Right kidney (tissue), 9 donors: ENCODE data around the gene ADAMTS18.
"Not testable (repeated sequence)": the region's sequence is repeated elsewhere in the genome, so short reads cannot be mapped to it uniquely, and the experiment has no call there.

ENCODE experiments used
- DNase-seq: peaks from one replicate; pipeline ENCODE4 v3.0.0-alpha.2; 2016
- long read RNA-seq, 8 donors: transcript quantifications; one replicate each; lab custom pipeline, GENCODE V29; 2026

The ADAMTS18 gene, protein sequence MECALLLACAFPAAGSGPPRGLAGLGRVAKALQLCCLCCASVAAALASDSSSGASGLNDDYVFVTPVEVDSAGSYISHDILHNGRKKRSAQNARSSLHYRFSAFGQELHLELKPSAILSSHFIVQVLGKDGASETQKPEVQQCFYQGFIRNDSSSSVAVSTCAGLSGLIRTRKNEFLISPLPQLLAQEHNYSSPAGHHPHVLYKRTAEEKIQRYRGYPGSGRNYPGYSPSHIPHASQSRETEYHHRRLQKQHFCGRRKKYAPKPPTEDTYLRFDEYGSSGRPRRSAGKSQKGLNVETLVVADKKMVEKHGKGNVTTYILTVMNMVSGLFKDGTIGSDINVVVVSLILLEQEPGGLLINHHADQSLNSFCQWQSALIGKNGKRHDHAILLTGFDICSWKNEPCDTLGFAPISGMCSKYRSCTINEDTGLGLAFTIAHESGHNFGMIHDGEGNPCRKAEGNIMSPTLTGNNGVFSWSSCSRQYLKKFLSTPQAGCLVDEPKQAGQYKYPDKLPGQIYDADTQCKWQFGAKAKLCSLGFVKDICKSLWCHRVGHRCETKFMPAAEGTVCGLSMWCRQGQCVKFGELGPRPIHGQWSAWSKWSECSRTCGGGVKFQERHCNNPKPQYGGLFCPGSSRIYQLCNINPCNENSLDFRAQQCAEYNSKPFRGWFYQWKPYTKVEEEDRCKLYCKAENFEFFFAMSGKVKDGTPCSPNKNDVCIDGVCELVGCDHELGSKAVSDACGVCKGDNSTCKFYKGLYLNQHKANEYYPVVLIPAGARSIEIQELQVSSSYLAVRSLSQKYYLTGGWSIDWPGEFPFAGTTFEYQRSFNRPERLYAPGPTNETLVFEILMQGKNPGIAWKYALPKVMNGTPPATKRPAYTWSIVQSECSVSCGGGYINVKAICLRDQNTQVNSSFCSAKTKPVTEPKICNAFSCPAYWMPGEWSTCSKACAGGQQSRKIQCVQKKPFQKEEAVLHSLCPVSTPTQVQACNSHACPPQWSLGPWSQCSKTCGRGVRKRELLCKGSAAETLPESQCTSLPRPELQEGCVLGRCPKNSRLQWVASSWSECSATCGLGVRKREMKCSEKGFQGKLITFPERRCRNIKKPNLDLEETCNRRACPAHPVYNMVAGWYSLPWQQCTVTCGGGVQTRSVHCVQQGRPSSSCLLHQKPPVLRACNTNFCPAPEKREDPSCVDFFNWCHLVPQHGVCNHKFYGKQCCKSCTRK (N-terminal part only)
- long read RNA-seq, donor 1 = 0 reads
- long read RNA-seq, donor 2 = 0 reads
- long read RNA-seq, donor 3 = 0 reads
- long read RNA-seq, donor 4 = 0 reads
- long read RNA-seq, donor 5 = 0 reads
- long read RNA-seq, donor 6 = 0 reads
- long read RNA-seq, donor 7 = 0 reads
- long read RNA-seq, donor 8 = 0 reads

DNA sequence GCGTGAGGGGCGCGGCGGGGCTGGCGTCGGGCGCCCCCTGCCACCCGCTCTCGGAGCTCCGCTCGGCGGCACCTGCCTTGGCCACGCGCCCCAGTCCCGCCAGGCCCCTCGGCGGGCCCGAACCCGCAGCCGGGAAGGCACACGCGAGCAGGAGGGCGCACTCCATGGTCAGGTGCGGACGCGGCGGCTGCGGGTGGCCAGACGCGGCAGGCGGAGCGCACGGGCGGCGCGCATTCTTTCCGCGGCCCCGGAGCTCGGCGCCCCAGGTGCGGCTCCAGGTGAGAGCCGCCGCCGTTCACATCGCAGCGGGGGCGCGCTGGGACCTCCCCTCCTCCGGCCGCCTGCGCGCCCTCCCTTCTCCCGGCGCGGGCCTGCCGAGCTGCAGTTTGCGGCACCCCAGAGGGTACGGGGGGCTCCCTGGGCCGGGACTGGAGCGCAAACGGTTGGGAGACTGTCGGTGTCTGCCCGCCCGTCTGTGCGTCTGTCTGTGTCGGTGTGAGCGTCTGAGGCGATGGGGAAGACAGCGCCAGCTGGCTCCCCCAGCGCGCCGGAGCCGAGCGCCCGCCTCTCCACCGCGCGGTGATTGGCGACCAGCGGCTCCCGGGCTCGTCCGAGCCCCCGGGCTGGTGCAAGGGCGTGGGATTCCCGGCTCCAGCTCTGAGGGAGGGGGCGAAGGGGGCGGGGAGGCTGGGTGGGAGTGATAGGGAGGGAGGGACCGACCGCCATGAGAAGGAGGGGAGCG lies at the start of gene ADAMTS18:
Gene ADAMTS18 (minus strand): TSS at position 505 of the 742 bp plus-strand sequence. CDS start 339 bp downstream, at position 166.
- DNase-seq = peak; percentile 79

DNA sequence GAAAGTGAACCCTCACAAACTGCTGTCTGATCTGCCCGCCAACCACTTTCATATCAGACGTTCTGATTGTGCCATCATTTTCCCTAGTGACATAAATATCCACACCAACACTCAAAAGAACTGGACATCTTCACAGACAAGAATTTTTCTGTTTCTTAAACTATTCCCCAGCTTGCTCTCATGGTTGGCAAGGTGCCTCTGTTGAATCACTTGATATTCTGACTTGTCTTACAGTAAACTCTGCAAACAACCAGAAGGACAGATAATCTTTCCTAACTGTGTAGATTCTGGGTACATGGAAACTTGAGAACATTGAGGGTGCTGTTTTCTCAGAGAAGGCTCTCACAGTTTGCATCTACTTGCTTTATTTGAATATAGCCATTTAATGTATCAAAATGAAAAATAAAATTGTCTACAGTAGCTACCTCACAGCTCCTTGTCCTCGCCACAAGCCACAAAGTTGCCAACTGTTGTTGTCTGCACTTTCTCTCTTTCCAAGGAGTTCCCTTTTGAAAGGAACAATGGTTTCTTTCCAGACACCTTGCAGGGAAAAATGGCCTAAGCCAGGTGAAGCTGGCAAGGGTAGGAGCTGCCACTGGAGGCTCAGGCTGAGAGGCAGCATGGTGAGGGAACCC lies 46.0 kb upstream of the ADAMTS18 start:
- DNase-seq = no peak

- no peak for DNase-seq
Observed at GRCh38 chr16:77472262-77472661, 37.4 kb upstream of the ADAMTS18 start.

- DNase-seq = no peak
Observed at GRCh38 chr16:77470851-77471250, 36.0 kb upstream of the ADAMTS18 start.

GRCh38 chr16:77469634-77470033 lies 34.8 kb upstream of the ADAMTS18 start:
- DNase-seq = no peak

- no peak for DNase-seq
Observed at GRCh38 chr16:77468831-77469230, 34.0 kb upstream of the ADAMTS18 start.

- DNase-seq = no peak
Observed at GRCh38 chr16:77467821-77468335, 33.0 kb upstream of the ADAMTS18 start.

DNA sequence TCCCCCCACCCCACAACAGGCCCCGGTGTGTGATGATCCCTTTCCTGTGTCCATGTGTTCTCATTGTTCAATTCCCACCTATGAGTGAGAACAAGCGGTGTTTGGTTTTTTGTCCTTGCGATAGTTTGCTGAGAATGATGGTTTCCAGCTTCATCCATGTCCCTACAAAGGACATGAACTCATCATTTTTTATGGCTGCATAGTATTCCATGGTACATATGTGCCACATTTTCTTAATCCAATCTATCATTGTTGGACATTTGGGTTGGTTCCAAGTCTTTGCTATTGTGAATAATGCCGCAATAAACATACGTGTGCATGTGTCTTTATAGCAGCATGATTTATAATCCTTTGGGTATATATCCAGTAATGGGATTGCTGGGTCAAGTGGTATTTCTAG lies 28.8 kb upstream of the ADAMTS18 start:
- not testable (repeated sequence) for DNase-seq

GRCh38 chr16:77462894-77463293 lies 28.1 kb upstream of the ADAMTS18 start:
- DNase-seq = no peak

GRCh38 chr16:77459534-77460254 lies 24.9 kb upstream of the ADAMTS18 start:
- no peak for DNase-seq

DNA sequence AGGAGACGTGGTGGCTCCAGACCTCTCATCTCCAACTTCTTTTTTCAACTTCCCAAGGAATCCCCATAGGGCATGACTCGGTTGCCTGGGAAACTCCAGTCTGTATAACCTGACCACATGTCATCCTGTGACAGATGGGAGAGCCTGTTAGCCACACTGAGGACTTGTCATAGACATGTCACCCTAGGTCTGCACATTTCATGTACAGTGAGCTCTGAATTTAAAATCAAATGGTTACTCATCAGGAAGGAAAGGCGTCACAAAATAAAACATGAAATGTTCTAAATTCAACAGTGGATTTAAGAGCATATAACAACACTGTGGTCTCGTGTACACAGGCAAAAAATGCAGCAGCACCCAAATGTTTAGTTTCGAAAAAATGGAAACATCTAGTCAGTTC lies 22.2 kb upstream of the ADAMTS18 start:
- DNase-seq = no peak

DNA sequence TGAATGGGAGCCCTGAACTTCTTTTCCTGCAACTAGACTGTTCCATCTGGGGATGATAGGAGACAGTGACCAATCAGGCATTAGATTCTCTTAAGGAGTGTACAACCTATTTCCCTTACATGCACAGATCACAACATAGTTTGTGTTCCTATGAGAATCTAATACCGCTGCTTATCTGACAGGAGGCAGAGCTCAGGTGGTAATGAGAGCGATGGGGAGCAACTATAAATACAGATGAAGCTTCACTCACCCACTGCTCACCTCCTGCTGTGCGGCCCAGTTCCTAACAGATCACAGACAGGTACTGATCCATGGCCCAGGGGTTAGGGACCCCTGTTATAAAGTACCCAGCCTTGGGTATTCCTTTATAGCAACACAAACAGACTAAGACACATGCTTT lies 17.4 kb upstream of the ADAMTS18 start:
- no peak for DNase-seq

- no peak for DNase-seq
Observed at GRCh38 chr16:77450790-77451487, 16.1 kb upstream of the ADAMTS18 start.

DNA sequence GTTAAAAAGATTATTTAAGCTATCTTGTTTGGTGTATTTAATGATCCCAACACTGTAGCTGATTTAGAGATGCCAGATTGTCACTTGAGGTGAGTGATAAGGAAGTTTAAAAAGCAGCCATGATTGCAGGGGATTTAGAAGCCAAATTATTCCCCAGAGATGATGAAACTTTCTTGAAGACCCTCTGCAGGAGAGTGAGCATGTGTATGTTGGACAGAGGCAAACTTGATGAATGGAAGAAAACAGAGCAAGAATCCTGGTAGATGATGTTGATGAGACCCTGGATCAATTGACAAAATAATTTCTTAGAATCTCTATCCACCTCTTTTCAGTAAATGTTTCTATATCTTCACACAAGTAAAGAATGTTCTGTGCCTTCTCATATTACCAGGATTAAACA lies 14.4 kb upstream of the ADAMTS18 start:
- no peak for DNase-seq

GRCh38 chr16:77445324-77445723 lies 10.5 kb upstream of the ADAMTS18 start:
- DNase-seq = no peak

DNA sequence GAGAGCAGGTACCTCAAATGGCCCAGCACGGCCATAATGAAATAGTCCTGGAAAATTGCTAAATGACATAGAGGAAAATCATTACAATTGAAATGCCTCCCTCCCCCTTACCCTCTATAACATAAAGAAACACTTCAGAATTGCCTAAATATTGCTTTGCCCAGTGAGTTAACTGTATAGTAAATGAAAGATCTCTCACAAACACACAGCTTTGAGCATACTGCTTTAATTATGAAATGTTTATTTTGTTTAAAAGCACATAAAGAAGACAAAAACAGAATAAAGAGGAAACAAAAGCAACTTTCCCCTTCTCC lies 9.3 kb upstream of the ADAMTS18 start:
- DNase-seq = no peak

- no peak for DNase-seq
Observed at GRCh38 chr16:77443357-77444146, 8.7 kb upstream of the ADAMTS18 start.

GRCh38 chr16:77442078-77442477 lies 7.2 kb upstream of the ADAMTS18 start:
- no peak for DNase-seq

- no peak for DNase-seq
Observed at GRCh38 chr16:77439106-77439505, 4.3 kb upstream of the ADAMTS18 start.
